GM18508 (cell line): ENCODE results near the gene PSG11.
"Not testable (repeated sequence)": the region's sequence is repeated elsewhere in the genome, so short reads cannot be mapped to it uniquely, and the experiment has no call there.

Source experiments
- ATAC-seq: cut with Tn5 transposase; IDR thresholded peaks from one replicate; pipeline ENCODE4 v1.9.1; 2021; ENCODE audit warnings: moderate number of reproducible peaks; ENCODE audit not compliant: insufficient read depth, unreplicated experiment

PSG11 gene

DNA sequence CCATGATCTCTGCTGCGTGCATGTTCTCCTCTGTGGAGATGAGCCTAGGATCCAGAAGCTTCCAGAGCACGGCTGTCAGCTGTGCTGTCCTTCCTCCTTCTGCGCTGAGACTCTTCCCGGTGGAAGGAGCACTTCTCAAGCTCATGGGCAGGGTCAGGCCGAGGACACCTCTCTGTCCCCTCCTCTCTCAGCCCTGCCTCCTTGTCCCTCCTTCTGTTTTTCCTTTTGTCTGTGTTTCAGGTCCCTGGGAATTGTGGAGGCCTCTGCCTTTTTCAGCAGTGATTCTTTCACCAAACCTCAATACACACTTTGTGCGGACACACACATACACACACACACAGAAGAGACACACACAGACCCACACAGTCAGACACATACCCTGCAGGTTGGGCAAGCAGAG, at the start of gene PSG11:
TSS of gene PSG11 (minus strand) at position 101 of the 400 bp plus-strand sequence. CDS start at position 4, 97 bp downstream.
- not testable (repeated sequence) for ATAC-seq

DNA sequence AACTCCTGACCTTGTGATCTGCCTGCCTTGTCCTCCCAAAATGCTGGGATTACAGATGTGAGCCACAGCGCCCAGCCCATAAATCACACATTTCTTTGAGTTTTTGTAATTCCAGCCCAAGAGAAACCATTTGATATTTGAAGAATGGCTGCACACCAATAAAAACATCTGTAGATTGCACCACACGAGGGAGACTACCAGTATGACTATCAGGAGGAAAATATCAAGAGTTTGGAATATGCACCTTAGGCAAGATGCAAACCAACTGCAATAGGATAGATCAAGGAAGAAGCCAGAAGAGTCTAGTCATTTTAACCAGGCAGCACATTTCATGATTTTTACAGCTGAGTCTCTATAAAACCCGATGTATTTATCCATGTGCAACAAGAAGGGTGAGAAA, 36.1 kb upstream of the PSG11 start:
- not testable (repeated sequence) for ATAC-seq

DNA sequence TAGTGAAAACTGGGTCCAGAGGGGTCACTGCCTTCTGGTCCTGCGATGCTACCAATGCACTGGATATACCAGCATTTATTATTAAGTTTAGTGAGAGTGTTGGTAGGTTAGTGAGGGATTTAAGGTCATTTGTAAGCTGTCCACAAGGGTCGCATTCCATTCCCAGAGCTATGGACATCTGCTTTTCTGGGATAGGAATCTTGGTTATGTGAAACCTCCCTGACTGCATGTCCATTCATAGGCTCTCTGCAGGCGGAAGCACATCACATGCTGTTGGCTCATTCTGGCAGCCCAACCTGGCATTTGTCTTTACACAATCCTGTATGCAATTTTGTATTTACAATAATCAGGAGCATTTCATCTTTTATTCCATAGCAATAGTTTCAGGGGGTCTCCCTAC, 35.1 kb upstream of the PSG11 start:
- not testable (repeated sequence) for ATAC-seq

DNA sequence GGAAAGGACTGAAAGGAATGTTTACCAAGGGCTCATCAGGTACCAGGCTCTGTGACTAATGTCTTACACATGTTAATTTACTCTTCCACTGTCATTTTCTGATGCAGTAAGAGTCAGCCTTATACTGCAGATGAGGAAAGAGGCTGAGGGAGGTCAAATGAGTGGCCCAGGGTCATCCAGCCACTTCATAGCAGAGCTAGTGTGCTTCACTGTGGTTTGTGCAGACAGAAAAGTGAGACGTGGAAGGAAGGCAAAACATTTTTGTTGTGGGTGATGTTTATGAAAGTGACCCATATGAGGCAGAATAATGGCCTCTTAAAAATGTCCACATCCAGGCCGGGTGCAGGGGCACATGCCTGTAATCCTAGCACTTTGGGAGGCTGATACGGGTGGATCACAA, 34.0 kb upstream of the PSG11 start:
- not testable (repeated sequence) for ATAC-seq

DNA sequence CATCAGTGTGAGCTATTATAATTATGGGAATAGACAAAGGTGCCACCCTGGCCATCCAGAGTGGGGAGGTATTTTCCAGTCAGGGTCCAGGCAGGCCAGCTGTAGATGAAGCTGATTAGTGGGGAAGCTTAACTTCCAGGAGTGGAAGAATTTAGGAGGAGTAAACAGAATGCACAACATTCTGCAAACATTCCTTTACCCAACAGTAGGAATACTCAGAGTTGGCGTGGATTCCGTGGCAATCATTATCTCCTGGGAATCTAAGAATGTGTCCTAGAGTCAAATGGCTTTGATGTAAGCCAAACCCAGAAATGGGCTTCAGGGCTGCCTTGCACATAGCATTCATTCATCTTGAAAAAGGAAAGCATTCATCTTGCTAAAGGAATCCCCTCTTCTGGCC, 33.2 kb upstream of the PSG11 start:
- not testable (repeated sequence) for ATAC-seq

DNA sequence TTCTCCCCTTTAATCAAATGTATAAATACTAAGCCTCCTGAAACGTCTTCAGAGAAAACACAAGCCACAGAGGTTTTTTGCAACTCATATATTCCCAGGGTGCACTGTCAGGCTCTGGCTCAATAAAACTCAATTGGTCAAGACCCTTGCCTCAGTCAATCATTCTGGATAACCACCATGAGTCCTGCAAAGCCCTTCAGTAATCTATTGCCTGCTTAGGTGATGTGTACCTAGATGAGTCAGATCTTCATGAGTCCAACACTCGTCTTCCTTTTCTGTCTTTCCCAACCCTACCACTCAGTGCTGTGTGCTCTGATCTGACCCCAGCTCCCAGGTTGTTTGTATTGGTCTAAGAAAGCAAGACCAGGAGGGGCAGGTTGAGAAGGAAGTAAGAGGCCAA, 32.2 kb upstream of the PSG11 start:
- not testable (repeated sequence) for ATAC-seq

- not testable (repeated sequence) for ATAC-seq
Observed at GRCh38 chr19:43047966-43048365, 21.7 kb upstream of the PSG11 start.

DNA sequence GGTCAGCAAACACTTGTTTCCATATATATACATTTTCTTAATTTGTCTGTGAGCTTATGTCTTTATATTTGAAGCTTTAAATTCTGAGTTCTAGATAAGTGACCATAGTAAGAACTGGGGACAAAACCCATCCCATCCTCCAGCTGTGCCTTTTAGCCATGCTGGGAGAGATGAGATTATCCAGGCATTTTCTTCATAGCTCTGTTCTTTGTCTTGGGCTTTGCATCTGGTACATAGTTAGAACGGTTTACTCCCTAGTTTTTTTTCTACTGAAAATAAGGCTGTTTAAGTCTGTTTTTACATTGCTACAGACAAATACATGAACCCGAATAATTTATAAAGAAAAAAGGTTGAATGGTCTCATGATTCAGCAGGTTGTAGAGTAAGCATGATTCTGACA, 20.3 kb upstream of the PSG11 start:
- ATAC-seq, result not testable (repeated sequence)

DNA sequence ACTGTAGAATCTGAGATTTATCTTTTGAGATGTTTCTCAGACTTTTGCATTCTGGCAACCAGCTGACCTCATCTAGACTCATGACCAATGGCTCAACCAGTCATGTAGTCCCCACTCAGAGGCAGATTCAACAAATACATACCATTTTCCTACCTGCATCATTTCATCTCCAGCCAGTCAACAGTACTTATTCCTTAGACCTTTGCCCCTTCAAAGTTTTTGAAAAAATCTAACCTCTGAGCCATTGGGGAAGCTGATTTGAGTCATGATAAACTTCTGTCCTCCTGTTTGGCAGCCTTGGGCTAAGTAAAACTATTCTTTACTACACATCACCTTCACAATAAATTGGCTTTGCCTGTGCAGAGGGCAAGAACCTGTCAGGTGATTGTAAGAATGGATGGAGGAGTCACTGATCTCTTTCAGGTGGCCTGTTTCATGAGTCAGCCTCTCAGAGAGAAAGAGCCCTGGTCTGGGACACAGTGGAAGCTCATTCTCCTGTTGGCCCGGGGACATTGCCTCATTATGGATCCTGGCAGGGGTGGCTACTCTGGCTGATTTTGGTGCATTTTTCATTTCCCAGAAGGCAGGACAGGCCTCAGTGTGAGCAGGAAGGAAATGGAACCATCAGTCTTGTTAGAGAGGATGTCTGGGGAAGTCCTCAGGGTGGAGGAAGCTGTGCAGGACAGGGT, 17.4 kb upstream of the PSG11 start:
- not testable (repeated sequence) for ATAC-seq

- not testable (repeated sequence) for ATAC-seq
Observed at GRCh38 chr19:43031645-43032044, 5.4 kb upstream of the PSG11 start.

DNA sequence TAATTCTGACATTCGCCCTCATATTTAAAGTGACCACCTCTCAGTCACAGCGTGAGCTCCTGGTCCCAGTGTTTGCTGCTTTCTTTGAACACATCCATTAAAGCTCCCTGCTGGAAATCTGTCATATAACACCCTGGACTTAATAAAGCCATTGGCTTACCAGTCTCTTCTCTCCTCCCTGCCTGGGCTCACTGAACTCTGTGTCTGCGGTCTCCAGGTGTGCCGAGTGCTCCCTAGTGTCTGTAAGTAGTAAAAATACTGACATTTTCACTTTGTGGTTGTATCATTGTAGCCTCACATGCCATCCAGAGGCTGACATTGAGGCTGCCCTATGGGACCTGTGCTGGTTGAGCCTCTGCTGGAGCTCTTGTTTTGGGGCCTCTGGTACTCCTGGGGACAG, 2.6 kb upstream of the PSG11 start:
- ATAC-seq, result no peak

DNA sequence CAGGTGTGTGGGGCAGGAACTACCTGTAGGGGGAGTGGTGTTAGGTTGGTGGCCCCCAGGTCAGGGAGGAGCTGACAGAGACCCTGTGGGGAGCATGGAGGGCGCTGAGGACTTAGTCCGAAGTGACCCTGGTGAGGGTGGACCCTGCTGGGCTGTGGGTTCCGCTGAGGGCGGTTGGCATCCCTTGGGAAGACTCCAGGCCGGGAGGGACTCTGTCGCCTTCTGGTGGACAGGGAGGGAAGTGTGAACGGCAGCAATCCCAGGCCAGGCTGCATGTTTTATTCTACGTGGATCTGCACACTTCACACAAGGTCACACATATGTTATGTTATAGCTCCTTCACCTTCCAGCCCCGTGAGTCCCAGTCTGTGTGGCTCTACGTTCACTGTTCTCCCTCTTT, 1.7 kb upstream of the PSG11 start:
- ATAC-seq, result not testable (repeated sequence)

DNA sequence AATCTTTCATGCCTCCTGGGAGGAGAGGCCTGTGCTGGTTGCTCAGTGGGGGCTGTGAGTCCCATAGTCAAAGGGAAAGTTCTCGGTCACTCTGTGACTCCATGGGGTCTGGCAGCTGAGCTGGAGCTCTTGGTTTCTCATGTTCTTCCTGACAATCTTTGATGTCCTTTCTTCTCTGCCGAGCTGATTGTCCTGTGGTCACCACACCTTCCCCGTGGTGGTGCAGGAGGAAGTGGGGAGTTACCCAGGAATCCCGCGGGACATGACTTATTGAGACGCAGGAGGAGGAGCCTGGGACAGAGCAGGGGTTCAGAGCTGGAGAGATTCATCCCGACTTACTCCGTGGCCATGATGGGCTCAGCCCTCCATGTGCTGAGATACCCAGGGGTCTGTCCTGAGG, 792 bp upstream of the PSG11 start:
- ATAC-seq, result not testable (repeated sequence)

DNA sequence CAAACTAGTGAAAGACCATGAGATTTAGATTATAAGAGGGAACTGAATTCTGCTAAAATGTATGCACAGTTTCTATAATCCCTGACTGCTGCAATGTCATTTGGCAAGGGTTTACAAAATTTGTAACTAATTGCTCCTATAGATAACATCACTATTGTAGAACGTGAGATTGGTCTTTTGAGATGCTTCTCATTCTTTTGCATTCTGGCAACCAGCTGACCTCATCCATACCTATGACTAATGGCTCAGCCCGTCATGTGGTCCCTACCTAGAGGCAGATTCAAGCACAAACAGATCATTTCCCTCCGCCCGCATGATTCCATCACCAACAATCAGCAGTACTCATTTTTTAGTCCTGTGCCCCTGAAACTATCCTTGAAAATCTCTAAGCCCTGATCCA, 4.2 kb downstream of the PSG11 start:
- ATAC-seq, result not testable (repeated sequence)

DNA sequence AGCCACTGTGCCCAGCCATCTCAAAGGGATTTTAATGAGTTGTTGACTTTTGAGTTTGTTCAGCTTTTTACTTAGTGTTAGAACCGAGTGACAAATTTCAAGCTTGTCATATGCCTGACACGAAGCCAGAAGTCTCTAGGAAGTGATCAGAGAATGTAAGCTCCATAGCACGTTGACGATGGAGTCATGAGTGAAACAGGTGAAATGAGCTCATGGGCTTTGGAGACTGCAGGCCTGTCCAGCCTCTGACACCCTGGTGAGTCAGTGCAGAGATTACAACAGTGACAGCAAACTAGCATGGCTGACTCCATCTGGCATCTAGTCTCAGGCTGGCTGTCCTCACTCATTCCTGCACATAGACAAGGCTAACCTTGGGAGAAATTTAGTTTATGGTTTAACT, 4.6 kb downstream of the PSG11 start:
- not testable (repeated sequence) for ATAC-seq

DNA sequence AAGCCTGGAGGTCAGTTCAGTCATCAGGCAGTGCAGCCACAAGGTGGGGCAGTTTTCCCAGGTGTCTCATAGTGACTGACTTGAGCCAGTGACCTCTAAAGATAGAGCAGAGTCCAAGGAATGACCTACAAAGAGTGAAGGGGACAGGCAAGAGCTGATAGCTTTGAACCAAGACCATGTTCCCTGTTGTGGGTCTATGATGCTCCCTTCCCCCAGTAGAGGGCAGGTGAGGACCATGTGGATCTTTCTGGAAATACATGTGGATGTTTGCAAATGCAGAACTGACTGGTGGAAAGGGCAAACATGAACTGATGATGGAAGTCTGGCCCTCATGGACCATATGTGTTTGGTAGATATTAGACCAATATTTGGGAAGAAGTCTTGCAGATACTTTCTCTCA, 6.7 kb downstream of the PSG11 start:
- ATAC-seq, result not testable (repeated sequence)

DNA sequence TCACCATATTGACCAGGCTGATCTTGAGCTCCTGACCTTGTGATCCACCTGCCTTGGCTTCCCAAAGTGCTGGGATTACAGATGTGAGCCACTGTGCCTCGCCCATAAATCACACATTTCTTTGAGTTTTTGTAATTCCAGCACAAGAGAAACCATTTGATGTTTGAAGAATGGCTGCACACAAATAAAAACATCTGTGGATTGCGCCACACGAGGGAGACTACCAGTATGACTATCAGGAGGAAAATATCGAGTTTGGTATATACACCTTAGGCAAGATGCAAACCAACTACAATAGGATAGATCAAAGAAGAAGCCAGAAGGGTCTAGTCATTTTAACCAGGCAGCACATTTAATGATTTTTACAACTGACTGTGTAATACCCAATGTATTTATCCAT, 20.4 kb downstream of the PSG11 start:
- not testable (repeated sequence) for ATAC-seq

DNA sequence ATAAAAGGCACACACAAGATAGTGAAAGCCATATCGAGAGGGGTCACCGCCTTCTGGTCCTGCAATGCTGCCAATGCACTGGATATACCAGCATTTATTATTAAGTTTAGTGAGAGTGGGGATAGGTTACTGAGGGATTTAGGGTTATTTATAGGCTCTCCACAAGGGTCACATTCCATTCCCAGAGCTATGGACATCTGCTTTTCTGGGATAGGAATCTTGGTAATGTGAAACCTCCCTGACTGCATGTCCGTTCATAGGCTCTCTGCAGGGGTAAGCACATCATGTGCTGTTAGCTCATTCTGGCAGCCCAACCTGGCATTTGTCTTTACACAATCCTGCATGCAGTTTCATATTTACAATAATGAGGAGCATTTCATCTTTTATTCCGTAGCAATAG, 21.4 kb downstream of the PSG11 start:
- ATAC-seq, result not testable (repeated sequence)

DNA sequence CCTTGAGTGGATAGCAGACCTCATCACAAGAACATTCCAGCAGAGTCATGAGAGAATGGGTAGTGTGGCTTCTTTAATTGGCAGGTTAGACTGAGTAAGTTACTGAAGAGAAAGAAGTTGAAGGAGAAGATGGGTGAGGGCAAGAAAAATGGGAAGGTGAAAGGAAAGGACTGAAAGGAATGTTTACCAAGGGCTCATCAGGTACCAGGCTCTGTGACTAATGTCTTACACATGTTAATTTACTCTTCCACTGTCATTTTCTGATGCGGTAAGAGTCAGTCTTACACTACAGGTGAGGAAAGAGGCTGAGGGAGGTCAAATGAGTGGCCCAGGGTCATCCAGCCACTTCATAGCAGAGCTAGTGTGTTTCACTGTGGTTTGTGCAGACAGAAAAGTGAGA, 22.6 kb downstream of the PSG11 start:
- ATAC-seq, result not testable (repeated sequence)

DNA sequence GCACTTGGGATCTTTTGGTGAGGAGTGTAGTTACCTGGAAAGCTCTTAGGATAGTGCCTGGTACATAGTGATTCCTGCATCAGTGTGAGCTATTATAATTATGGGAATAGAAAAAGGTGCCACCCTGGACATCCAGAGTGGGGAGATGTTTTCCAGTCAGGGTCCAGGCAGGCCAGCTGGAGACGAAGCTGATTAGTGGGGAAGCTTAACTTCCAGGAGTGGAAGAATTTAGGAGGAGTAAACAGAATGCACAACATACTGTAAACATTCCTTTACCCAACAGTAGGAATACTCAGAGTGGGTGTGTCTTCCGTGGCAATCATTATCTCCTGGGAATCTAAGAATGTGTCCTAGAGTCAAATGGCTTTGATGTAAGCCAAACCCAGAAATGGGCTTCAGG, 23.3 kb downstream of the PSG11 start:
- not testable (repeated sequence) for ATAC-seq

- not testable (repeated sequence) for ATAC-seq
Observed at GRCh38 chr19:42996161-42996560, 30.1 kb downstream of the PSG11 start.

DNA sequence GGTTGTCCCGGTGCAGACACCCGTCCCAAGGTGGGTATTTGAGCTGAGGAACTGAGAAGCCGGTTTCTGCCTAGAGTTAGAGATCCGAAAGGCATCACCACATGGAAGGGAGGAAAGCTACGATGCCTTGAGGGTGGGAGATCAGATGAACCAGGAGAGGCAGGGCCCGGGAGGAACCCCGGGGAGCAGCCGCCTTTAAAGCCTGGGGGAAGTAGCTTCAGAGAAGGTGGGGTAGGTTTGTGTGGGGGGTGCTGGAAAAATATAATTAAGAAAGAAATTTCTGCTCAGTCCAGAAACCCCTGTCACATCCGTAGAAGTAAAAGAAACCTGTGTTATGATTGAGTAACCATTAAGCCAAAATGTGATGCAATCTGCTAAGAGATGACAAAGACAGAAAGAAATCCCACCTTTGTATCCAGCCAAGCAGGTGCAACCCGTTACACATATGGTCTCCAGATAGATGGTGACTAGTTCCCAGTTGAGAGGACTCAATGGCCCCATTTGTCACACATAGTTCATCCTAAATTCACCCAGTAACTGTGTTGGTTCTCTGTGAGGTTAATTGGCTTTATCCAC, 34.2 kb downstream of the PSG11 start:
- not testable (repeated sequence) for ATAC-seq
